ENCODE results near the gene FAM170A. TPM values are rescaled to one million over a fixed set of nuclear protein-coding genes. Genes with fewer than 3 reads are reported as not detected.

FAM170A gene
- total RNA-seq, 1 donor from 2014 or later, result not detected

DNA sequence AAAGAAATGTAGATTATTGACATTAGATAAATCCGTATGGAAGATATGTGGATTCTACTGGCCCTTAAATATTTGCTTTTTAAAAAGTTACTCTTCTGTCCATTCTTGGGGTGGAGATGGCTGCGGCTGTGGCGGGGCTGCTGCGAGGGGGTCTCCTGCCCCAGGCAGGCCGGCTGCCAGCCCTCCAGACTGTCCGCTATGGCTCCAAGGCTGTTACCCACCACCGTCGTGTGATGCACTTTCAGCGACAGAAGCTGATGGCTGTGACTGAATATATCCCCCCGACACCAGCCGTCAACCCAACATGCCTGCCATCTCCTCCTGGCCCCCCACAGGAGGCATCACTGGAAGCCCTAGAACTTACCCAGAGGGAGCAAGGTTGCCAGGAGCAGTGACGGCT is 50.7 kb downstream of the FAM170A start:
- no peaks in the 10 kb centered on the region for H3K27me3 Mint-ChIP-seq (ENCODE audit: insufficient read depth, low read depth)
- no peaks in the 10 kb centered on the region for H3K36me3 ChIP-seq
- no peaks in the 10 kb centered on the region for H3K79me2 ChIP-seq (ENCODE audit: low read depth)
- H3K4me2 ChIP-seq, result no peak overlapping the region
- TF ChIP-seq, protein P1, sequence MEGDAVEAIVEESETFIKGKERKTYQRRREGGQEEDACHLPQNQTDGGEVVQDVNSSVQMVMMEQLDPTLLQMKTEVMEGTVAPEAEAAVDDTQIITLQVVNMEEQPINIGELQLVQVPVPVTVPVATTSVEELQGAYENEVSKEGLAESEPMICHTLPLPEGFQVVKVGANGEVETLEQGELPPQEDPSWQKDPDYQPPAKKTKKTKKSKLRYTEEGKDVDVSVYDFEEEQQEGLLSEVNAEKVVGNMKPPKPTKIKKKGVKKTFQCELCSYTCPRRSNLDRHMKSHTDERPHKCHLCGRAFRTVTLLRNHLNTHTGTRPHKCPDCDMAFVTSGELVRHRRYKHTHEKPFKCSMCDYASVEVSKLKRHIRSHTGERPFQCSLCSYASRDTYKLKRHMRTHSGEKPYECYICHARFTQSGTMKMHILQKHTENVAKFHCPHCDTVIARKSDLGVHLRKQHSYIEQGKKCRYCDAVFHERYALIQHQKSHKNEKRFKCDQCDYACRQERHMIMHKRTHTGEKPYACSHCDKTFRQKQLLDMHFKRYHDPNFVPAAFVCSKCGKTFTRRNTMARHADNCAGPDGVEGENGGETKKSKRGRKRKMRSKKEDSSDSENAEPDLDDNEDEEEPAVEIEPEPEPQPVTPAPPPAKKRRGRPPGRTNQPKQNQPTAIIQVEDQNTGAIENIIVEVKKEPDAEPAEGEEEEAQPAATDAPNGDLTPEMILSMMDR (IDR thresholded peaks at IDR 0.05), result no peak
- TF ChIP-seq EZH2 (IDR thresholded peaks at IDR 0.05) (no peak), EZH2phosphoT487 (IDR thresholded peaks at IDR 0.05) (no peak)
- no peaks in the 10 kb centered on the region for H4K20me1 ChIP-seq (ENCODE audit: low read depth)
- no peaks in the 10 kb centered on the region for H3K9me3 ChIP-seq (ENCODE audit: low read depth)
- no peaks in the 10 kb centered on the region for H3K36me3 Mint-ChIP-seq
- H3K9ac ChIP-seq, result no peak overlapping the region
- peaks cover 5% of the 10 kb centered on the region for H3K9me3 Mint-ChIP-seq
- H3K4me1 ChIP-seq, result peaks cover 8% of the 10 kb centered on the region
- no peaks in the 10 kb centered on the region for H3K4me1 Mint-ChIP-seq
- no peaks in the 10 kb centered on the region for H3K27me3 ChIP-seq
- no peaks in the 10 kb centered on the region for H3F3A ChIP-seq (ENCODE audit: low read depth)
- H2AFZ ChIP-seq (replicated peaks), result no peak overlapping the region
- H3K4me3 ChIP-seq, result no peak overlapping the region
- H3K27ac ChIP-seq, result no peak overlapping the region
- H3K27ac Mint-ChIP-seq, result no peak overlapping the region
- no peak overlapping the region for H3K4me3 Mint-ChIP-seq
- DNase-seq (ENCODE audit: low spot score), result no peak

DNA sequence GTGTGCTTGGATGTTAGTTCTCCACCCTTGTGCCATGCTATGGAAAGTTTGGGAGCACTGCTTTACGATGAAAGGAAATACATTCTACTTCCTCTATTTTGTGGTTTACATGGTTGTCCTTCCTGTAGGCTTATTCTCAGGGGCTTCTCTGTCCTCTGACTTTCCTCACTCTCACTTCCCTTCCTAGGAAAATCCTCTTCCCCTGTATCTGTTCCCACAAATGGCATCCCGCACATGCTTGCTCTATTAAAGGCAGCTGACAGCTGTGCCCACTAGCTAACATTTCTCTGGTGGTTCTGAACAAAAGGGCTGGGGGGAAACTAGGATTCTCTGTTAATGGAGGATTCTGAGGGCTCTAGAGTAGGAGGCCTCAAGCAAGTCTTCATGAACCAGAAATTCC is 52.4 kb downstream of the FAM170A start:
- no peaks in the 10 kb centered on the region for H3K9me3 ChIP-seq (ENCODE audit: low read depth)
- H4K20me1 ChIP-seq (ENCODE audit: low read depth), result no peaks in the 10 kb centered on the region
- peaks cover 5% of the 10 kb centered on the region for H3K9me3 Mint-ChIP-seq
- H3K9ac ChIP-seq, result no peak overlapping the region
- H3K27me3 Mint-ChIP-seq (ENCODE audit: insufficient read depth, low read depth), result no peaks in the 10 kb centered on the region
- no peaks in the 10 kb centered on the region for H3K4me1 Mint-ChIP-seq
- H3K27ac Mint-ChIP-seq, result no peak overlapping the region
- H3K4me3 Mint-ChIP-seq, result no peak overlapping the region
- no peaks in the 10 kb centered on the region for H3K27me3 ChIP-seq
- DNase-seq (ENCODE audit: low spot score), result no peak
- no peak overlapping the region for H2AFZ ChIP-seq (replicated peaks)
- H3F3A ChIP-seq (ENCODE audit: low read depth), result no peaks in the 10 kb centered on the region
- H3K27ac ChIP-seq, result no peak overlapping the region
- H3K4me1 ChIP-seq, result peaks cover 8% of the 10 kb centered on the region
- no peak for TF ChIP-seq EZH2phosphoT487 (IDR thresholded peaks at IDR 0.05)
- H3K4me3 ChIP-seq, result no peak overlapping the region
- no peaks in the 10 kb centered on the region for H3K79me2 ChIP-seq (ENCODE audit: low read depth)
- no peaks in the 10 kb centered on the region for H3K36me3 ChIP-seq
- no peak overlapping the region for H3K4me2 ChIP-seq
- H3K36me3 Mint-ChIP-seq, result no peaks in the 10 kb centered on the region

DNA sequence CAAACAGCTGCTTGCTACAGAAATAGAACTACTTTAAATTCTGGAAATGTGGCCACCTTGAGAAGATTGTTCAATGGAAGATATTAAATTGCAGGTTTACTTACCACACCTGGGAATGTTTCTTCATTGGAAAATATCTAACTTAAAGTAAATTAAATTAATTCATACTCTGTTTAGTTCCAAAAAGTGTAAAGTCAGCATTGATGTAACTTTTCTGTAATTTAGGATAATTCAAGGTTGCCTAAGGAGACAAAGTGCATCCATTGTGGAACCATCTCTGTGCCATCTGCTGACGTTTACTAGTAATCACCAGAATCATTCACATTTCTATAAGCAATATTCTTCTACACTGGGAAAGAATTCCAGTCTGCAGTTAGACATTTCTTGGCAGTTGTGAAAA is 53.0 kb downstream of the FAM170A start:
- peaks cover 8% of the 10 kb centered on the region for H3K4me1 ChIP-seq
- no peaks in the 10 kb centered on the region for H4K20me1 ChIP-seq (ENCODE audit: low read depth)
- no peak overlapping the region for H2AFZ ChIP-seq (replicated peaks)
- no peaks in the 10 kb centered on the region for H3K27me3 Mint-ChIP-seq (ENCODE audit: insufficient read depth, low read depth)
- no peak overlapping the region for H3K4me3 ChIP-seq
- H3K36me3 Mint-ChIP-seq, result no peaks in the 10 kb centered on the region
- no peak for TF ChIP-seq EZH2 (IDR thresholded peaks at IDR 0.05)
- no peaks in the 10 kb centered on the region for H3K9me3 ChIP-seq (ENCODE audit: low read depth)
- no peak overlapping the region for H3K4me3 Mint-ChIP-seq
- DNase-seq (ENCODE audit: low spot score), result no peak
- peaks cover 5% of the 10 kb centered on the region for H3K9me3 Mint-ChIP-seq
- H3F3A ChIP-seq (ENCODE audit: low read depth), result no peaks in the 10 kb centered on the region
- no peaks in the 10 kb centered on the region for H3K27me3 ChIP-seq
- H3K27ac Mint-ChIP-seq, result no peak overlapping the region
- no peaks in the 10 kb centered on the region for H3K36me3 ChIP-seq
- no peak overlapping the region for H3K27ac ChIP-seq
- H3K79me2 ChIP-seq (ENCODE audit: low read depth), result no peaks in the 10 kb centered on the region
- no peaks in the 10 kb centered on the region for H3K4me1 Mint-ChIP-seq
- no peak overlapping the region for H3K9ac ChIP-seq
- H3K4me2 ChIP-seq, result no peak overlapping the region

Other genes with a start within 250 kb of the FAM170A start
- 184 and 306 TPM in 2 replicates for gene HSD17B4, start 177.1 kb upstream of the FAM170A start, total RNA-seq (ENCODE audit: low replicate concordance)